ENCODE results near the gene PCYT1A.
"Not testable (repeated sequence)": the region's sequence is repeated elsewhere in the genome, so short reads cannot be mapped to it uniquely, and the experiment has no call there.

PCYT1A gene

GRCh38 chr3:196210673-196211556 is 76.6 kb downstream of the PCYT1A start, which contains the start of gene ZDHHC19:
TSS of gene ZDHHC19 (minus strand) at chr3:196211400. CDS start at chr3:196211315, 85 bp downstream.
- no peak for DNase-seq

GRCh38 chr3:196209944-196210672 is 77.4 kb downstream of the PCYT1A start:
- not testable (repeated sequence) for DNase-seq

DNA sequence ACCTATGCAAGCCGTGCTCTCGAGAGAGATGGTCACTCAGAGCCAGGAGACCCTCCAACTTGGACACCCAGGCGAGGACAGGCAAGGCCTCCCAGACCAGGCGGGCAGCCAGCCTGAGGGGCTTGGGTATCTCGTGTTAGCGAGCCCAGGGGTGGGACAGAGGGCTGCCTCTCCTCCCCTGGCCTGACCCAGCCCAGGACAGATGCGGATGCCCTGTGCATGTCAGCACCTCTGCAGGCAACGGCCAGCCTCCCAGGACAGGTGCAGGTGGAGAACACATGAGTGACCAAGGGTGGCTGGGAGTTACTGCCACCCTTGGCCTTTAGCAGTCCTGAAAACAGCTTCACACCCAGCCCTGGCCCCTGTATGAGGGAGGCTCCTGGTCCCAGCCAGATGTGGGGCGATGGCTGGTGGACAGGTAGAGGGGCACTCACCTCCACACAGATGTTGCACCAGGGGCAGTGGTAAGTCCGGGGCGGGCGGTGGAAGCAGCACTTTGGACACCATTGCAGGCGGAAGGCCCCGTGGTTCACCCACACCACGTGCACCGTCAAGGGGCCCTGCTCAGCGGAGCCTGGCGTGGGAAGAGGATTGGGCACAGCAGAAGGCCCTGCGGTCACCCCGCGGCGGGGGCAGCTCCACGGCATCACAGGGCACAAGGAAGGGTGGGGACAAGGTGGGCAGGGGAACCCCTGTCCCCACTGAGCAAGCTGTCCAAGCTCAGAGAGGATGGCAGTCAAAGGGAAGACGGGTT is 78.4 kb downstream of the PCYT1A start:
- no peak for DNase-seq

GRCh38 chr3:196207833-196208607 is 79.5 kb downstream of the PCYT1A start:
- no peak for DNase-seq

DNA sequence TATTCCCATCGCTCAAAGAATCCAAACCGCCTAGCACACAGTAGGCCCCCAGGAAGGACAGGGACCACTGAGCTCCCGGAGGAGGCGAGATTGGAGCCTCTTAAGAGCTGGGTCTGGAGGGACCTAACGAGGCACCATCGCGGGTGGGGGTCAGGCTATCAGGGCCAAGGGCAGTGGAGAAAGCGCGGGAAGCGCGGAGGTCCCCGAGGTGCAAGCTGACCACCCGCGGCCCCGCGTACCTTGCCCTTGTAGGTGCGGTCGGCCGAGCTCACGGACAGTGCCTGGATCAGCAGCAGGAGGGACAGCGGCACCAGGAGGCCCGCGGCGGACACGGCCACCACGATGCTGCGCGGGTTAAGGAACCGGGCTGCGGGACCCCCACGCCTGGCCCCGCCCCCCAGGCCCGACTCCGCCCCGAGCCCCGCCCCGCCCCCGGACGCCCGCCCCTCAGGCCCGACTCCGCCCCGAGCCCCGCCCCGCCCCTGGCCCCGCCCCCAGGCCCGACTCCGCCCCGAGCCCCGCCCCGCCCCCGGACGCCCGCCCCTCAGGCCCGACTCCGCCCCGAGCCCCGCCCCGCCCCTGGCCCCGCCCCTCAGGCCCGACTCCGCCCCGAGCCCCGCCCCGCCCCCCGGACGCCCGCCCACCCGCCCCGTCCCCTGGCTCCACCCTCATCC is 80.2 kb downstream of the PCYT1A start:
- no peak for DNase-seq

GRCh38 chr3:196205442-196206205 is 81.9 kb downstream of the PCYT1A start:
- not testable (repeated sequence) for DNase-seq

- no peak for DNase-seq
These were observed 83.7 kb downstream of the PCYT1A start for GRCh38 chr3:196203846-196204245.

GRCh38 chr3:196202516-196202970 is 85.0 kb downstream of the PCYT1A start:
- DNase-seq: no peak

- no peak for DNase-seq
These were observed 88.5 kb downstream of the PCYT1A start for GRCh38 chr3:196198771-196199753.

- no peak for DNase-seq
These were observed 89.3 kb downstream of the PCYT1A start for GRCh38 chr3:196198081-196198675.

- DNase-seq: no peak
These were observed 90.0 kb downstream of the PCYT1A start for GRCh38 chr3:196197524-196197923.

GRCh38 chr3:196195664-196196265 is 91.8 kb downstream of the PCYT1A start:
- no peak for DNase-seq

- DNase-seq: no peak
These were observed 93.0 kb downstream of the PCYT1A start for GRCh38 chr3:196194542-196194915.

- DNase-seq: no peak
These were observed 93.6 kb downstream of the PCYT1A start for GRCh38 chr3:196193736-196194541.

DNA sequence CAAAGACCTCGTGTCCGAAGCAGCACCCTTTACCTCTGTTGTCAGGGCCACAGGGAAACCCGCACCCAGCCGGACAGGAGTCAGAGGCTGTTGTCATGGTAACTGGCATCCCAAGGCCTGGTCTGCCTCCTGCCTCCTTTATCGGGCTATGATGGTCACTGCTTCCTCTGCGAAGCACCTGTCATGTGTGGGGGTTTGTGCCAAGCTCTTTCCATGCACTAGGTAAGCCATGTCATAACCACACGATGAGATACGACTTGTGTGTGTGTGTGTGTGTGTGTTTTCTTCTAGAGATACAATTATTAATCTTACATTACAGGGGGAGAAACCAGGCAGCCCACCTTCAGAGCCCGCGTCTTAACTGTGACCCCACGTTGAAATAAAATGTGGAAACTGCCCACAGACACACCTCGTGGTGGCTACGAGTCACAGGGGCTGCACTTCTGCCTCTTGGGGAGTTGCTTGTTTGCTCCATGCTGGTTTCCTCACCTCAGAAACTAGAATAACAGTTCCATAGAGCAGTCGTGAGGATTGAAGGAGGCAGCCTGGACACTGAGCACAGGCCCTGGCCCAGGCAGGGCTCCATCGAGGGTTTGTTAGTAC is 94.3 kb downstream of the PCYT1A start:
- no peak for DNase-seq

DNA sequence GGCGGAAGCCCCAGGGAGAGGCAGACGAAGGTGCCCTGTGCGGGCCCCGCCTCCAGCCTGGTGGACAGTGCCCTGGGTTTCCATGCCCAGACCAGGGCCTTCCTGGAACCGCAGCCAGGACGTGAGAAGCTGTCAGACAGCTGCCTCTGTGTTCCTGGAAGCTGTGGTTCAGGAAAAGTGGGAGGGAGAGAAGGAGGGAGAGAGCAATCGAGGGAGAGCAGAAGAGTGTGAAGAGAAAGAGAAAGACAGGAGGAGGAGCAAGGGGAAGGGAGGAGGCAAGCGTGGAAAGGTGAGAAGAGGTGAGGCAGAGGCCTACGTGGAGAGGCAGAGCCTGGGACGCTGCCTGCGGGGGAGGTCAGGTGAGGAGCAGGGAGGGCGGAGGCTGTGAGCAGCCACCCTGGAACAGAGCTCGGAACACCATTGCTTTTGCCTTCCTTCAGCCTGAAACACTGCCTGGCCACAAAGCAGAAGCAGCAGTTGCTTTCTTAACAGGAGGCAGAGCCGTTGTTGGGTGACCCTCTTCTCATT is 94.9 kb downstream of the PCYT1A start:
- DNase-seq: no peak

GRCh38 chr3:196192036-196192523 is 95.4 kb downstream of the PCYT1A start:
- DNase-seq: no peak
